Measurements from ENCODE around the gene PKP4. TPM values are rescaled to one million over a fixed set of nuclear protein-coding genes. Genes with fewer than 3 reads are reported as not detected.

Gene PKP4
- total RNA-seq, 1 donor from 2014 or later = 62.9 TPM

DNA sequence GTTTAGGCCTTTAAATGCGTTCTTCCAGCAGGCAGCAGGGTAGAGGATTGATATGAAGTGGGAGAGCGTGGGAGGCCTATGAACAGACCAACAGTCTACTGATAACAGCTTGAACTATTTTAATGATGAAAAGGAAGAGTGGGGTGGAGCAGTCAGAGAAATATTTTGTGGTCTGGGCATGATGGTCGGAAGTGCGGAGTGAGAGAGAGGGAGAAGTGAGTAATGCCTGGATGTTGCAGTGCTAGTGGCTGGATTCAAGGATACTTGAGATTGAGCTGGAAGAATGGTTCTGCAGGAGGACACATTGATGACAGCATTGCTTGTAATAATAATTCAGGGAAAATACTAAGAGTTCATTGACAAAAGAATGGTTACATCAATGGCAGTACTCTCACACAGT is 187.4 kb downstream of the PKP4 start:
- no peak for DNase-seq (ENCODE audit: low spot score, unreplicated experiment)
- TF ChIP-seq, protein P1, sequence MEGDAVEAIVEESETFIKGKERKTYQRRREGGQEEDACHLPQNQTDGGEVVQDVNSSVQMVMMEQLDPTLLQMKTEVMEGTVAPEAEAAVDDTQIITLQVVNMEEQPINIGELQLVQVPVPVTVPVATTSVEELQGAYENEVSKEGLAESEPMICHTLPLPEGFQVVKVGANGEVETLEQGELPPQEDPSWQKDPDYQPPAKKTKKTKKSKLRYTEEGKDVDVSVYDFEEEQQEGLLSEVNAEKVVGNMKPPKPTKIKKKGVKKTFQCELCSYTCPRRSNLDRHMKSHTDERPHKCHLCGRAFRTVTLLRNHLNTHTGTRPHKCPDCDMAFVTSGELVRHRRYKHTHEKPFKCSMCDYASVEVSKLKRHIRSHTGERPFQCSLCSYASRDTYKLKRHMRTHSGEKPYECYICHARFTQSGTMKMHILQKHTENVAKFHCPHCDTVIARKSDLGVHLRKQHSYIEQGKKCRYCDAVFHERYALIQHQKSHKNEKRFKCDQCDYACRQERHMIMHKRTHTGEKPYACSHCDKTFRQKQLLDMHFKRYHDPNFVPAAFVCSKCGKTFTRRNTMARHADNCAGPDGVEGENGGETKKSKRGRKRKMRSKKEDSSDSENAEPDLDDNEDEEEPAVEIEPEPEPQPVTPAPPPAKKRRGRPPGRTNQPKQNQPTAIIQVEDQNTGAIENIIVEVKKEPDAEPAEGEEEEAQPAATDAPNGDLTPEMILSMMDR (IDR thresholded peaks at IDR 0.05; ENCODE audit: unreplicated experiment) = no peak
- no peak overlapping the region for H3K4me3 Mint-ChIP-seq (ENCODE audit: low read depth)
- H3K27ac Mint-ChIP-seq = no peak overlapping the region
- no peaks in the 10 kb centered on the region for H3K9me3 Mint-ChIP-seq (ENCODE audit: low read depth)
- no peaks in the 10 kb centered on the region for H3K27me3 Mint-ChIP-seq
- peaks cover 9% of the 10 kb centered on the region for H3K36me3 Mint-ChIP-seq (ENCODE audit: insufficient read depth)
- no peaks in the 10 kb centered on the region for H3K4me1 Mint-ChIP-seq (ENCODE audit: low read depth)

DNA sequence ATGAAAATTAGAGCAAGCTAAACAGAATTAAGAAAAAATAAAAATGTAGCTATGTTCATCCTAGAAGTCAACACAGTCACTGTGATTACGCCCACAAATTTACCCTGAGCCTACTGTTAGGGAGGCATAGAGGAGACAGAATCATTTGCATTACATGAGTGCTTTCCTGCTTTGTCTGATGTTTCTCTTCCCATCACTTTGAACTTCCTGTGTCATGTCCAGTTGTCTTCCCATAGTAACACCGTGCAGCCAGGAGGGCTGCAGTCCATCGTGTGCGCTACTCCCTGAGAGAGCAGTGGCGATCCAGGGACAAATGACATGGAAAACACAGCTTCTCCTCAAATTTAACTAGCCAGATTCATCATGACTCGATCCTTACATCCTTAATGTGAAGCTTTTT is 188.5 kb downstream of the PKP4 start:
- no peaks in the 10 kb centered on the region for H3K9me3 Mint-ChIP-seq (ENCODE audit: low read depth)
- H3K27ac Mint-ChIP-seq = peak overlapping the region; percentile 71
- H3K4me3 Mint-ChIP-seq (ENCODE audit: low read depth) = no peak overlapping the region
- H3K4me1 Mint-ChIP-seq (ENCODE audit: low read depth) = no peaks in the 10 kb centered on the region
- H3K27me3 Mint-ChIP-seq = no peaks in the 10 kb centered on the region
- H3K36me3 Mint-ChIP-seq (ENCODE audit: insufficient read depth) = peaks cover 8% of the 10 kb centered on the region
- TF ChIP-seq, protein P1 (IDR thresholded peaks at IDR 0.05; ENCODE audit: unreplicated experiment) = no peak
- DNase-seq (ENCODE audit: low spot score, unreplicated experiment) = no peak

DNA sequence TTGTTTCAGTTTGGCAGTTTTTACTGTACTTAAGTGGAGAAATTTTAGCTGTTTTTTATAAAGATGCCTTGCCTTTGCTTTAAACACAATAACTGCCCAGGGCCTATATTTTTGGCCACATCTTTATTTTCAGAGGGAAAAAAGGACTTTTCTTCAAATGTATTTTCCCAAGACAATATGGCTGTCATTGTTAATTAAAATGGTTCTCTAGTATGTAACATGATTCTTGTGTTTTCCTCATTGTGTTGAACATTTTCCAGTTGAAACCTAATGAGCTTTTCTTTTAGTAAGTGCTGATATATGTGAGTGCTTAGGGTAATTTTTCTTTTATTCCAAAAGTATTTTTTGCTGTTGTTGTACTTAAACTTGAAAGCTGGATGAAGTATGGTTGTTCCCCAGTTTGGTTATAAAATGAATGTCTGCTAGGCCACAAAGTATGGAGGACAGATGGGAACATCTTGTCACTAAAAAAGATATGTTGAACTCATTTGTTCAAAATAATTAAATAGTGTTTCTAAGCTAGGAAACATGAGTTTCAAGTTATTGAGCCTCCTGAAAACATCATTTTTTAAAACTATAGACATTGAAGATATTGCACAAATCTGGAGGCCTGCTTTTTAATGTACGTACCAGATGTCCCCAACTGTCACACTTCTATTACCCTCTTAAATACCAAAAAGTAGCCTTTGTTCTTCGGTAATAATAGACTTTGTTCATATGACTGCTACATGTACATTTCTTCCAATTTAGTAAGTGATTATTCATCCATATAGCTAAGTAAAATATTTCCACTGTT is 190.9 kb downstream of the PKP4 start:
- no peak for DNase-seq (ENCODE audit: low spot score, unreplicated experiment)
- Mint-ChIP-seq H3K4me3 (ENCODE audit: low read depth) (no peak overlapping the region), H3K27ac (no peak overlapping the region), H3K36me3 (ENCODE audit: insufficient read depth) (peaks cover 3% of the 10 kb centered on the region), H3K27me3 (no peaks in the 10 kb centered on the region), H3K4me1 (ENCODE audit: low read depth) (peaks cover 7% of the 10 kb centered on the region), H3K9me3 (ENCODE audit: low read depth) (no peaks in the 10 kb centered on the region)
- TF ChIP-seq, protein P1 (IDR thresholded peaks at IDR 0.05; ENCODE audit: unreplicated experiment) = no peak

DNA sequence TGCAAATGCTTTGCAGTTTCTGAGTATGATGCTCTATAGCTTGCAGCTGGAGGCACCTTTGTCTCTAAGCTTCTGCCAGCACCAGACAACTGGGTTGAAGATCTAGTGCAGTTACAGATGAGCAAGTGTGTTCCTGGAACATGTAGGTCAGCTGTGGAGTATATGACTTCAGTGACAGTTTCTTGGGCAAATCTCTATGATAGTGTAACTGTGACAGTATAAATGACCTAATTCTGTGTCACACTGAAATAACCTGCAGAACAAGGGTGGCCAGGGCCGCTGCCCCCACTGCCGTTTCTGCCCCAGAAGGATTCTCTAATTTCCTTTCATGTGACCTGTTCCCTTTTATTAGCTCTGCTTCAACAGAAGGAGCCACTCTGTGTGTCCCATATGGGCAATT is 193.1 kb downstream of the PKP4 start:
- Mint-ChIP-seq H3K27ac (no peak overlapping the region), H3K4me1 (ENCODE audit: low read depth) (peaks cover 13% of the 10 kb centered on the region), H3K9me3 (ENCODE audit: low read depth) (no peaks in the 10 kb centered on the region), H3K4me3 (ENCODE audit: low read depth) (no peak overlapping the region), H3K36me3 (ENCODE audit: insufficient read depth) (no peaks in the 10 kb centered on the region), H3K27me3 (no peaks in the 10 kb centered on the region)
- TF ChIP-seq, protein P1 (IDR thresholded peaks at IDR 0.05; ENCODE audit: unreplicated experiment) = no peak
- DNase-seq (ENCODE audit: low spot score, unreplicated experiment) = no peak

DNA sequence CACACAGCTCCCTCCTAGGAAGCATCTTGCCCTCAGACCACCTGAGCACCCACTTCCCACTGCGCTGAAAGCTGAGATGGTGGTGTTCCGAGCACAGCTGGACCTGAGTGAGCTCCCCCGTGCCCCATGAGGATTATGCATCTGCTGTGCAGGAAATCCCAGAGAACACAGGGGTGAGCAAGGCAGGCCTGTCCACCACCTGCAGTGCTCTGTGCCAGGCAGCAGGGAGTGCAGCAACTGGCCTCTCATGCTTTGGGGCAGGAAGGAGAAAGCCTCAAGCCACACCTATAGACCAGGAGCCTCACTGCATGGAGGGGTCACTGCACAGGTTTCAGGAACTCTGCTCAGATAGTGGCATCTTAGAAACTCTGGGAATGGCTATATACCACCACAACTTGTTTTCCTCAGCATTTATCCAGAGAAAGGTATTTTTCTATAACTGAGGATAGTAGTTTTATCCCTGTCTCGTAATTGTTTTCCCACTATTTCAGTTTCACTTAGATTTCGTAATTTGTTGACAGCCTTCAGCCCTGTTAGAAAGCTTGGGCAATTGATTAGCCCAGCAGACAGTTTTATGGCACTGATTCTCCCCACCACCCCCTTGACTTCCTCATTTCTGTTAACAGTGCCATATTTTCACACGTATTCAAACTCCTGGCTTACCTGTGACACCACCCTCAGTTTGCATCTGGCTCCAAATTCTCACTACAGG is 194.1 kb downstream of the PKP4 start:
- no peaks in the 10 kb centered on the region for H3K9me3 Mint-ChIP-seq (ENCODE audit: low read depth)
- no peaks in the 10 kb centered on the region for H3K27me3 Mint-ChIP-seq
- peaks cover 13% of the 10 kb centered on the region for H3K4me1 Mint-ChIP-seq (ENCODE audit: low read depth)
- no peaks in the 10 kb centered on the region for H3K36me3 Mint-ChIP-seq (ENCODE audit: insufficient read depth)
- TF ChIP-seq, protein P1 (IDR thresholded peaks at IDR 0.05; ENCODE audit: unreplicated experiment) = no peak
- peak overlapping the region; percentile 39 for H3K27ac Mint-ChIP-seq
- DNase-seq (ENCODE audit: low spot score, unreplicated experiment) = no peak
- H3K4me3 Mint-ChIP-seq (ENCODE audit: low read depth) = no peak overlapping the region
